AG10803 (cell line): ENCODE measurements around the gene TEX2.

Experiments
- DNase-seq: peaks from one replicate; pipeline ENCODE4 v3.0.0; 2010; ENCODE audit warnings: low read depth
- H3K4me3 ChIP-seq: 2 replicates; pipeline ENCODE4 v1.5.1; 2011; ENCODE audit warnings: mild to moderate bottlenecking, low read length, control low read depth
- CTCF ChIP-seq: conservative IDR thresholded peaks from 2 replicates; pipeline ENCODE4 v1.5.1; 2011; ENCODE audit warnings: mild to moderate bottlenecking, low read length, control low read depth, inconsistent platforms

TEX2 gene

GRCh38 chr17:64250233-64250835 is 12.7 kb downstream of the TEX2 start:
- DNase-seq, result no peak
- no peak for TF ChIP-seq CTCF
- H3K4me3 ChIP-seq, result no peak overlapping the region

- DNase-seq, result no peak
- TF ChIP-seq CTCF, result no peak
- no peak overlapping the region for H3K4me3 ChIP-seq
Observed at GRCh38 chr17:64247836-64248235, 15.2 kb downstream of the TEX2 start.

GRCh38 chr17:64245218-64246145 is 17.6 kb downstream of the TEX2 start:
- no peak overlapping the region for H3K4me3 ChIP-seq
- DNase-seq, result no peak
- TF ChIP-seq CTCF, result no peak

- peak; percentile 49 for DNase-seq
- H3K4me3 ChIP-seq, result no peak overlapping the region
- no peak for TF ChIP-seq CTCF
Observed at GRCh38 chr17:64244165-64244564, 18.9 kb downstream of the TEX2 start.

- DNase-seq, result no peak
- no peak for TF ChIP-seq CTCF
- H3K4me3 ChIP-seq, result no peak overlapping the region
Observed at GRCh38 chr17:64243340-64243739, 19.7 kb downstream of the TEX2 start.

GRCh38 chr17:64242633-64243032 is 20.4 kb downstream of the TEX2 start:
- DNase-seq, result no peak
- no peak overlapping the region for H3K4me3 ChIP-seq
- no peak for TF ChIP-seq CTCF
